Ramos (cell line): ENCODE measurements around the gene FZD8.

ENCODE experiments used
- in situ Hi-C: fragments of 300-500 bp; cut with MboI; formaldehyde crosslinking; loops from one replicate; pipeline ENCODE4 v1.14.3; 2022; ENCODE audit warnings: low sequenced_read_pairs; ENCODE audit not compliant: unreplicated experiment

Gene FZD8

DNA sequence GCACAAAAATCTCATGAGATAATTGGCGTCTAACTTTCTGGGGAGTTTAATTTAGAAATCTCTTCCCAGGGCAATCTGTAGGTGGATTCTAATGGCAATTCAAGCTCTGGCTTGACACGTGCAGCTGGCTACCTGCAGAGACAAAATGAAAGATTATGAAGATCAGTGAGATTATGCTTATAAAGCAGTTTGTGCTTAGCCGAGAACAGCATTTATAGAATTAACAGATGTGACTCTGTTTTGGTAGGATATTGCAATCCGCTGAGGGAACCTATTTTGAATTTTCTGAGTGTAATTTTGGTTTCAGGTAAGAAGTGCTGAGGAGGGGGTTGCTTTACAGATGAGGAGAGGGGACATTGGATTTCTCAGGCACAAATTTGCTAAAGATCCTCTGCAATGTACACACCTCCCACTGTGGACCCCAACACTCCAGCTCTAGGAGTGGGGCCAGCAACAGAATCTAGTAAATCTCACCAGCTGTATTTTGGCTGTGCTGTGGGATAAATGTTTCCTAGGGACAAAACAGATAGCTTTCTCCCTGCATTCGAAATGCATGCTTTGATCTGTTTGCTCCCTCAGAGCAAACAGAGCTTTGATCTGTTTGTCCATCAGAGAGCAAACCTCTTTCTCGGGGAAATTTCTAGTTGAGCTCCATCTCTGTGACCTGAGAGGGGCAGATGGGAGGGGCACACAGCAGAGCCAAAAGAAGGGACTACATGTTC, 29.6 kb downstream of the FZD8 start:
- in situ Hi-C loops: no loop called here

DNA sequence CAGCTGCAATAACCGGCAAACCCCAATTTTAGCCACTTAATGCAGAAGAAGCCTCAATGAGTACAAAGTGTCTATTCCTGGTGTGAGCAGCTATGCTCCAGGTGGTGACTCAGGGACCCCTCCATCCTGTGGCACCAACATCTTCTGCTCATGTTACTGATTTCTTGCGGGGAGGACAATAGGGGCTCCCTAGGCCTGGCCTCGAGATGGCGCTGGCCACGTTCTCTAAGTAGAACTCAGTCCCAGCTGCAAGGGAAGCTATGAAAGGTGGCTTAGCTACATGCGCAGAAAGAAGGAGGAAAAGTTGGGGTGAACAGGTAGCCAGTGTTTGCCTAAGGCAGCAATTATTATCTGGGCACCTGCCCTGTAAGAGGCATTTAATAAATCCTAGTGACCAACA, 30.3 kb downstream of the FZD8 start:
- in situ Hi-C loops: no loop called here

DNA sequence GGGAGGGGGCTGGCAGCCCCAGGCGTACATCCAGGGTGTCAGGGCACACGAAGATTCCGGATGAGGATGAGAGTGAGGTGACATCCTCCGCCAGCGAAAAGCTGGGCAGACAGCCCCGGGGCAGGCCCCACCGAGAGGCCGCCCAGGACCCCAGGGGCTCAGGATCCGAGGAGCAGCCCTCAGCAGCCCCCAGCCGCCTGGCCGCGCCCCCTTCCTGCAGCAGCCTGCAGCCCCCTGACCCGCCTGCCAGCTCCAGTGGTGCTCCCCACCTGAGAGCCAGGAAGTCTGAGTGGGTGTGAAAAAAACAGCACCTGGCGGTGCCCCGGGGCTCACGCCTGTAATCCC, 33.8 kb downstream of the FZD8 start:
- in situ Hi-C loops: no loop called here

GRCh38 chr10:35607475-35608327, 34.4 kb downstream of the FZD8 start:
- in situ Hi-C loops: no loop called here

GRCh38 chr10:35606430-35606829, 35.7 kb downstream of the FZD8 start:
- in situ Hi-C loops: no loop called here

- in situ Hi-C loops: no loop called here
Measured at GRCh38 chr10:35605191-35605590, 36.9 kb downstream of the FZD8 start, which contains the start of gene GJD4. Gene GJD4, plus strand, starts transcription at chr10:35605341. Its CDS starts 227 bp downstream, at chr10:35605568.

- in situ Hi-C loops: no loop called here
Measured at GRCh38 chr10:35600193-35600592, 41.9 kb downstream of the FZD8 start.

GRCh38 chr10:35598379-35598778, 43.7 kb downstream of the FZD8 start:
- in situ Hi-C loops: no loop called here

- in situ Hi-C loops: no loop called here
Measured at GRCh38 chr10:35595106-35595505, 47.0 kb downstream of the FZD8 start.

DNA sequence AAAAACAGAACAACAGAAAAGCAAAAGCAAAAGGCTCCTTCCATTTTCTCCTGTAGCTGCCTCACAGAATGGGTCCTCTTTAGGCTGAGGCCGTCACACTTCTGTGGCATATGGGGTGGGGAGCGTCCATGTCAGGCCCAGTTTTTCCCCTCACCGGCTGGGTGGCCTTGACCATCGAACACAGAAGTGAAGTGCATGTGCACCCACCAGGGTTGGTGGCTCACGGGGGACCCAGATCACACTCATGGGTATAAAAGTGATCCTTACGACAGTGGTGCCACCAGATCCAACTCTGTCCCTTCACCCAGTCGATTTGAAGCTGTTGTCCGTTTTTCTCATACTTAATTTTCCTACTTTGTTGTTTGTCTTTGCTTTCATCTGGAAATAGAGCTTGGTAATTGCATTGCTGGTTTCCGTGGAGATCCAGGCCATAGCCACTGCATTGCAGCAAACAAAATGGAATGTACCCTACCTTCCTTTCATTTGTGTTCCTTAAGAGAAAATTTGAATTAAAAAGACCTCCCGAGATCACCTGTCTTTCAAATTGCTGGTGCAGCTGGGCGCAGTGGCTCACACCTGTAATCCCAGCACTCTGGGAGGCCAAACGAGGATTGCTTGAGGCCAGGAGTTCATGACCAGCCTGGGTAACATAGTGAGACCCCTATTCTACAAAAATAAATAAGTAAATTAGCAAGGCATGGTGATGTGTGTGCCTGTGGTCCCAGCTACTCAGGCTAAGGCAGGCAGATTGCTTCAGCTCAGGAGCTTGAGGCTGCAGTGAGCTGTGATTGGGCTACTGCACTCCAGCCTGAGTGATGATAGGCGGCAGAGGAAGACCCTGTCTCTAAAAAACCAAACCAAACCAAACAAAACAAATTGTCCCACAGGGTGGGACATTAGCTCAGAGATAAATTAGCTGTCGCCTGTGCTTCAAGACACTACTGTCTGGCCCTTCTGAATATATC, 47.7 kb downstream of the FZD8 start:
- in situ Hi-C loops: no loop called here

- in situ Hi-C loops: no loop called here
Measured at GRCh38 chr10:35592441-35592840, 49.7 kb downstream of the FZD8 start.

DNA sequence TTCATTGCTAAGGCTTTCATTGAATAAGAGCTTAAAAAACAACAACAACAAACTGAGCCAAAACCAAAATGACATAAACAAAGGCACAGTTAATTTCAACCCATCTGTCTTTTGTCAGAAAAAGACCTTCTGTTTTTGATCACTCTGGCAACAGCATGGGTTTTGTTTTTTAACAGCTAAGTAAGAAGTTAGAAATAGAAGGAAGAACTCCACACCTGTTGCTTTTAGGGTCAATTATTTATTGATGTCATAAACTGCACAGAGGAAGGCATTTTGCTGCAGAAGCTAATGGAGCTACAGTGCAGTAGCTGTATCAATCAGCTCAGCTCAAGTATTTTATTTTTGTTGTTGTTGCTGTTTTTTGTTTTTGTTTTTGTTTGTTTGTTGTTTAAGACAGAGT, 53.3 kb downstream of the FZD8 start:
- in situ Hi-C loops: no loop called here
